Measurements from ENCODE around the gene TAGLN2.

DNA sequence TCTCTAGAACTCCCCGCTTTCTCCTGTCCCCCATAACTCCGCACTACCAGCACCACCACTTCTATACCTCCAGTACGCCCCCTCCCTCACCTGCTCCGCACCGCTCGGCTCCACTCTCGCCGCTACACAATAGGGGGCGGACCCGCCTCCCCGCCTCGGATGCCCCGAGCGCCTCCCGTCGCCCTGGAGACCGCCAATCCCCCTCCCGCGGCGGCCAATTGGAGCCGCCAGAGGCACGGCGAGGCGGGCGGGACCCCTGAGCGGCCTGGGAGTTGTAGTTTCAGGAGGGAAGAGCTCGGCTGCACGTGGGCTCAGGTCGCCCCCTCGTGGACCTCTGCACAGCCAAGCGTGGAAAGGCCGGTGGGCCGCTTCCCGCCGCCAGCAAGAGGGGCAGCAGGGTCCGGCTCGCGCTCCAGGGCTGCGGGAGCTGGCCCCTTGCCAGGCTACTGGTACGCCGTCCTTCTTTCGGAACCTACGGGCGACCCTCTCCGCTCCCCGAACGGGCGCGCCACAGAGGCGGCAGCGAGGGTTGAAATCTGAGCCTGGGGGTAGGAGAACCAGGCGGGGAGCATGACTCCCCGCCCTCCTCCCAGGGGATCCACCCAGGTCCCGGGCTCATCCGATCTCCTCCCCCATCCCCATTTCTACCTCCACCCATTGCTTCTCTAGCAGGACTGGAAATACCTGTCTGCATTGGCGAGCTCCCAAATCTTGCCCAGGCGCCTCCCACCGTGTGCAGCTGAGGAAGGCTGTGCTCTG lies 20.4 kb upstream of the TAGLN2 start, which contains the start of gene IGSF9:
- TF ChIP-seq, protein P1, sequence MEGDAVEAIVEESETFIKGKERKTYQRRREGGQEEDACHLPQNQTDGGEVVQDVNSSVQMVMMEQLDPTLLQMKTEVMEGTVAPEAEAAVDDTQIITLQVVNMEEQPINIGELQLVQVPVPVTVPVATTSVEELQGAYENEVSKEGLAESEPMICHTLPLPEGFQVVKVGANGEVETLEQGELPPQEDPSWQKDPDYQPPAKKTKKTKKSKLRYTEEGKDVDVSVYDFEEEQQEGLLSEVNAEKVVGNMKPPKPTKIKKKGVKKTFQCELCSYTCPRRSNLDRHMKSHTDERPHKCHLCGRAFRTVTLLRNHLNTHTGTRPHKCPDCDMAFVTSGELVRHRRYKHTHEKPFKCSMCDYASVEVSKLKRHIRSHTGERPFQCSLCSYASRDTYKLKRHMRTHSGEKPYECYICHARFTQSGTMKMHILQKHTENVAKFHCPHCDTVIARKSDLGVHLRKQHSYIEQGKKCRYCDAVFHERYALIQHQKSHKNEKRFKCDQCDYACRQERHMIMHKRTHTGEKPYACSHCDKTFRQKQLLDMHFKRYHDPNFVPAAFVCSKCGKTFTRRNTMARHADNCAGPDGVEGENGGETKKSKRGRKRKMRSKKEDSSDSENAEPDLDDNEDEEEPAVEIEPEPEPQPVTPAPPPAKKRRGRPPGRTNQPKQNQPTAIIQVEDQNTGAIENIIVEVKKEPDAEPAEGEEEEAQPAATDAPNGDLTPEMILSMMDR (IDR thresholded peaks at IDR 0.05) = peak; percentile 33 to 60 (median 40)
- TF ChIP-seq EP300 (IDR thresholded peaks at IDR 0.05; ENCODE audit: low read depth) (no peak), POLR2A (IDR thresholded peaks at IDR 0.05) (no peak), POLR2AphosphoS5 (IDR thresholded peaks at IDR 0.05) (peak in 2 of 3 donors; percentile 72 to 79)

Measured in transverse colon (tissue), 4 donors.